SIG-M5 treated with dmso at 0.1 percent for 504 hours (cell line): Measurements from ENCODE around the gene EXOSC2.

ENCODE experiments used
- DNase-seq: peaks from one replicate; lab custom pipeline; 2025; ENCODE audit not compliant: unreplicated experiment; lab: John Stamatoyannopoulos, UW

Gene EXOSC2

DNA sequence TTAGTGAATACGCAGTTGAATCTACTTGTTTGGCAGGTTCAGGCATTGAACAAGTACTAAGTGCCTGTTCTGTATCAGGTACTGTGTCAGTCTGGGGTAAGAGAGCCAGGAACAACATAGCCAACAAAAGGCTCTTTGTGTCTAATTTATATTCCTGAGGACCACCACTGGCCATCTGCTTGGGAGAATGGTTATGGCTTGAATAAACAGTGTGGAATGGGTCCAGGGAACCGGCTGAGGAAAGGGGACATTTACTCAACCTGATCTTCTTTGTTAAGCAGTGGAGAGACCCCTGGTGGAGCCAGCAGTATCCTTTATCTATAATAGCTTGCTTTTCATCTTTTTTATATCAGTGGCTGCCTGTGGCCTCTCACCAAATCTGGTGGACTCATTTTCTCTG, 38.6 kb downstream of the EXOSC2 start:
- no peak for DNase-seq

DNA sequence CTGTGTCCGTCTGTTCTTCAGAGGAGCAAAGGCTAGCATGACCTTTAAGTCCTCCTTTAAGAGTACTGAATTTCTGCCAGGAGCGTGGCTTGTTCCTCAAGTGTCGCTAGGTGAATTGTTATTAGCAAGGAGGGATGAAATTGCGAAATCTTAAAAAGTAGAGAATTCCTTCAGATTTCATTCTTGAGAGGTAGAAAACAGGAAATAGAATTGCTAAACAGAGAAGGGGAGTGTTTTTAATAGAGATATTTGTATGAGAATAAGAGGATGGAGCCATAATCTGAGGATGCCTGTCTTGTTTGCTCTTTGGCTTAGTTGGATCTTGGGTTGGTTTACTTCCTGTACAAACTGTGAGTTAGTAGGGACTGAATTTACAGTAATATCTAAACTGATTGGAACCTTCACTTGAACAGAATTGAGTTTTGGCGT, 39.2 kb downstream of the EXOSC2 start:
- DNase-seq = no peak

DNA sequence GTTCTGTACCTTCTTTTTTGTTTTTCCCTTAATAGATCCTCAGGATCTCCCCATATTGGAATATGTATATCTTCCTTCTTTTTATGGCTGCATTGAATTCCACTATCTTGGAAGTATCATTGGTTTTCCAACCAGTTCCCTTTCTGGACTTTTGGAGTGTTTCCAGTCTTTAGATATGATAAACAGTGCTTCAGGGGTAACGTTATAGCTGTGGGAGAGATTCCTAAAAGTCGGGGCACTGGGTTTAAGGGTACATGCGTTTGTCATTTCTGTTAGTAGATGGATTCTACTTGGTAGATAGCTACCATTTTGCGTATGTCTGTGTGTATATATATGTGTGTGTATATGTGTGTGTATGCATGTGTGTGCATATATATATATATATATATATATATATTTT, 42.0 kb downstream of the EXOSC2 start:
- DNase-seq = no peak

DNA sequence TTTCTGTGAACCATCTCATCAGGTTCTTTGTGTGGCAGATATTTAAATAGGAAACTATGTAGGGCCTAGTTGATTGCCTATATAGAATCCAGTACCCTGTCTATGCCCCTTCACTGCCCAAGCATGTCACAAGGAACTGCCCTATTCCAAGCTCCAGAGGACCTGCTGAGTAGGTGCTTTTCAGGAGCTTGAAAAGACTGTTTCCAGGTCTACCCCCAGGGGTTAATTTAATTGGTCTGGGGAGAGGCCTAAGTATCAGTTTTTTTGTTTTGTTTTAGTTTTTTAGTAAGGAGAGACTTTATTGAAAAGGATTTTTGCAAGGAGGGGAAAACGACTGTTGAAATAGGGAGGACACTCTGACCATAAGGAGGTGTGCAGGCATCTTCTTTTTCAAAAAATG, 43.3 kb downstream of the EXOSC2 start:
- no peak for DNase-seq

DNA sequence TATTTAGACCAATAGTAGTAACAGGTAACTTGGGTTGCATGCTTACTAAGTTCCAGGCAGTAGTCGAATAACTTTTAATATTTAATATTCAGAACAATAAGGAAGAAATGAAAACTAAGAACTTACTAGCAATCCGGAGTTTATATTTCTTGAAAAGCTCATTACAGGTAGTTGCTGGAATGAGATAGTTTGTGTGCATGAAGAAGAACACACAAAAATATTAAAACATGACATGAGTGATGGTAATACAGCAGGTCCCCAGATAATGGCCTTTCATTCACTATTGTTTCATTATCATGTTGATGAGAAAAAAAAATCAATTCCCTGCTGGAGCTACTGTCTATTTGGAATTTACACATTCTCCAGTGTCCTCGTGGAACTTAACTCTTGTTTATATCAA, 44.7 kb downstream of the EXOSC2 start:
- no peak for DNase-seq

DNA sequence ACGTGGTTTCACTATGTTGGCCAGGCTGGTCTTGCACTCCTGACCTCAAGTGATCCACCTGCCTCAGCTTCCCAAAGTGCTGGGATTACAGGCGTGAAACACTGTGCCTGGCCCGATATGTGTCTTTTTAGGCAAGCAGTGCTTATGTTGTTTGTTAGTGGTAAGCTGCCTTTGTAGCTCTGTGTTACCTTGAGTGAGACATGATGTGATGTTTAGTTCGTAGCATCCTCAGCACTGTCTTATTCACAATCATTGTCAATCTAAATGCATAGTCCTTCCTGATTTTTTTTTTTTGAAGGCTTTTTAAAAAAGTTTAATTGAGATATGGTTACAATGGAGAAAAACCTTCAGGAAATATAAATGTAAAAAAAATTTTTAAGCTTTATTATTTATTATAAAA, 45.5 kb downstream of the EXOSC2 start:
- DNase-seq = no peak

DNA sequence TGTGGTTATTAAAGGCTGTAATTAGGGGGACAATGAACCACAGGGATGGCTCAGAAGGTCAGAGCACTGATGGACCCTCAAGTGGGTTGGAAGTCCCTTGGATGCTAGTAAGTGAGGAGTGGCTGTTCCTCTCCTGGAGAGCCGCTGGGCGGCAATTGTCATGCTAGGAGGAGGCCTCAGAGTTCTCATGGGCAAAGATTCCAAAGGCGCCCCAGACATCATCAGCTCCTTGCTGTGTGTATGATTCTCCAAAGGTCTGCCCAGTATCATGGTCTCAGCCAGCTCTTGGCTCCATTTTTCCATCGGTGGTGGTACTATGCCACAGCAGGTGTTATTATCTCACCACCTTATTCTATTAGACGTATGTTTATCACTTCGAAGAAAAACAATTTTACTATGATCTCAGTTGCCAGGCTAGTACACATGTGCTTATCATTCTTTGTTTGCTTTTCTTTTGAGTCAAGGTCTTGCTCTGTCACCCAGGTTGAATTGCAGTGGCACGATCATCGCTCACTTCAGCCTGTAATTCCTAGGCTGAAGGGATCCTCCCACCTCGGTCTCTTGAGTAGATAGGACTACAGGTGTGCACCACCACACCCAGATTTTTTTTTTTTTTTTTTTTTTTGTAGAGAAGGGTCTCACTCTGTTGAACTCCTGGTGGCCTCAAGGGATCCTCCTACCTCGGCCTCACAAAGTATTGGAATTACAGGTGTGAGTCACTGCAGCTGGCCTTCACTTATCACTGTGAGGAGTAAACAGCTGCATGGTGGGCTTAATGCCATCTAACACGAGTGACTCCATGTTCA, 46.8 kb downstream of the EXOSC2 start:
- no peak for DNase-seq

DNA sequence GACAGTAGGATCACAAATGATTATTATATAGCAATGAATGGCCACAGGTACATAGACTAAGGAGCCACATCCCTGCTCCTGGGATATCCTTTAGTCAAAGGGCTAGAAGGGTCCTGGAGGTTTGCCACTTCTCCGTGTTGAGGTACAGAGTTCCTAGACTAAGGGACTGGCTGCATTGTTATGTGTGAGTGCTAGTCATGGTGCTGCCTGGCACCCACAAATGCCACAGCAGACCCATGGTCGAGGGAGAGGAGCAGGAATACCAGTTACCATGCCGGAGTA, 47.4 kb downstream of the EXOSC2 start:
- DNase-seq = no peak

DNA sequence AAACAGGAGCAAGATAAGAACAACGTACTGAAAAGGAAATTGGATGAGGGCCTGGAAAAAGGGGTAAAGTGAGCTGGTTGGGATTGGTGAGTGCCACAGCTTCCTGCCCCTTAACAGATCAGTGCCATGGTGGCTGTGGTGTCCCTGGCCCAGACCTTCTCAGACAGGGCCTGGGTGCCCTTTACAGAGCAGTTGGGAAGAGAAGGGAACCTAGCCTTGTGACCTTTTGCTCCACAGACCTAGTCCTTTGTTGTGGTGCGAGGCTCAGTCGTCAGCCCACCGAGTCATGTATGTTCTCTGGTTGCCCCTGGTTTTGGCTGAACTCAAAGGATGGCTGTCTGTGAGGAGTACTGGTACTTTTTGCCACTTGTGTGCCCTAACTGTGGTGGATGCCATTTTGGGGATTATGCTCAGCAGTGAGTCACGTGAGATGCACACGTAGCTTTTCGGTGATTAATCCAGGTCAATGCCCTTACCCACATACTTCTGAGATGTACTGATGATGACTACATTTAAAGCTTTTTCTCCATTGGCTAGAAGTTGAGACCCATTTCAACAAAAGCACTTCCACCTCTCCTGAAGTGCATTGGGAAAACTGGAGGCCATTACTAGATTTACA, 48.4 kb downstream of the EXOSC2 start:
- DNase-seq = no peak

DNA sequence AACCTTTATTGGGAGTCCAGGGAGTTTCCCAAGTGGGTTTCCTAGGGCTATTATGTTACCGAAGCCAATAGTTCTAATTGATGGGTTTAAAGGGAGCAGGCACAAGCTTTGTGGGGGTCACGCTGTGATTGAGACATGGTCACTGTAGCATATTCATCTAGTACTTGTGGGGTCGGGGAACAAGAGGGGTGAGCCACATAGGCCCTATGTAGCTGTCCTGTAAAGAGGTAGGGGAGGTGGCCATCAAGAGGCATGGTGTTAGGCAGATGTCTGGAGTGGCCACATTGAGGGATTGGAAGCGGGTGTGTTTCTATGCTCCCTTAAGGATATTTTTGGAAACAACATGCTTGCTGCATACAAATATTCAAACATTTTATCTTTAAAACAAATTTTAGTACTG, 50.1 kb downstream of the EXOSC2 start:
- DNase-seq = no peak

DNA sequence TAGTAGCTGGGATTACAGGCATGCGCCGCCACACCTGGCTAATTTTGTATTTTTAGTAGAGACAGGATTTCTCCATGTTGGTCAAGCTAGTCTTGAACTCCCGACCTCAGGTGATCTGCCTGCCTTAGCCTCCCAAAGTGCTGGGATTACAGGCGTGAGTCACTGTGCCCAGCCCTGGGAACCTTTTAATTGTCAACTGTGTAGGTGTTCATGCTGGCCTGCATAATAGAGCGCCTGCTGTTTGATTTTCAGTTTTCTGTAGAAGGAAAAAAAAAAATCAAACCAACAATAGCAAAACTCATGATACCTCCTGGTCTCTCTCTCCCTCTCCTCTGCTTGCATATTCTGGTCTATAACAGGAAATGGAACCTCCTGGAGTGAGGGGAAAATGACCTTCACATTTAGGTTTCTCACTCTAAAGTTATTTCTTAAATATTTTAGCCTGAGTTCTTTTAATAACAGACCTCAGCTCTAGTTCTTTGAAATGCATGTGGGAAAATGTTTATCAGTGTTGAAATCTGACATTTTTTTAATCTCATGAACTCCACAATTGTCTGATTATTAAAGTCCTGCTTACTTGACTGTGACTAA, 51.7 kb downstream of the EXOSC2 start:
- no peak for DNase-seq

DNA sequence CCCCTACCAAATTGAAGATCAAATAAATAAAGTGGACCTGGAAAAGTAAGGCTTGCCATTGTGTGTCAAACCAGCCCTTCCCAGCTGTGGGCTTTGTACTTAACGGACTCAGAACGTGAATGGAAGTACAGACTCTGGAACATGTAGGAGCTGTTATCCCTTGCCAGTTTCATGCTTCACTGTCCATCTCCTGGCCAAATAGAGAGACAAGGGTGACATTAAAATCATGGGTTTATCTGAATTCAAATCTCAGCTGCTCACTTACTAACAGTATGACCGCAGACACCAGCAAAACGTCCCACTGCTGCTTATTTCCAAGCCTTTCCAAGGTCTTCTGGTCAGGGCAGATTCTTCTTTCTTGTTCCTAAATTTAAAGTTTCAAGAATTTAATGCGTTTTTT, 52.2 kb downstream of the EXOSC2 start:
- DNase-seq = no peak

DNA sequence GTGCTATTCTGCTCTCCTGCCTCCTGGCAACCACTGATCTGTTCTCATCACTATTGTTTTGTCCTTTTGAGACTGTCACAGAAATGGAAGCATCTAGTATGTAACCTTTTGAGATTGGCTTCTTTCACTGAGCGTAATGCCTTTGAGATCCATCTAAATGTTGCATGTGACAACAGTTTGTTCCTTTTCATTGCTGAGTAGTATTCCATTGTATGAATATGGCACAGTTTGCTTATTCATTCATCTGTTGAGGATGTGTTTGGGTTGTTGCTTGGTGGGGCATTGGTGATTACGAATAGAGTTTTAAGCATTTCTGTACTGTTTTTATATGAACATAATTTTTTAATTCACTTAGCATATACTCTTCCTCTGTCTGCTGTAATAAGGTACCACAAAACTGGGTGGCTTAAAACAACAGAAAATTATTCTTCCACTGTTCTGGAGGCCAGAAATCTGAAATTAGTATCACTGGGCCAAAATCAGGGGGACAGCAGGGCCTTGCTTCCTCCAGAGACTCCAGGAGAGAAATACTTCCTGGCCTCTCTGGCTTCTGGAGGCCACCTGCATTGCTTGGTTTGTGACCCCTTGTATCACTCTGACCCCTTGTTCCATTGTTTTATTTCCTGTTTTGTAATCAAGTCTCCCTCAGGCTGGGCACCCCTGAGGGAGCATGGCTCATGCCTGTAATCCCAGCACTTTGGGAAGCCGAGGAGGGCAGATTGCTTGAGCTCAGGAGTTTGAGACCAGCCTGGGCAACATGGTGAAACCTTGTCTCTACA, 53.0 kb downstream of the EXOSC2 start:
- DNase-seq = no peak

DNA sequence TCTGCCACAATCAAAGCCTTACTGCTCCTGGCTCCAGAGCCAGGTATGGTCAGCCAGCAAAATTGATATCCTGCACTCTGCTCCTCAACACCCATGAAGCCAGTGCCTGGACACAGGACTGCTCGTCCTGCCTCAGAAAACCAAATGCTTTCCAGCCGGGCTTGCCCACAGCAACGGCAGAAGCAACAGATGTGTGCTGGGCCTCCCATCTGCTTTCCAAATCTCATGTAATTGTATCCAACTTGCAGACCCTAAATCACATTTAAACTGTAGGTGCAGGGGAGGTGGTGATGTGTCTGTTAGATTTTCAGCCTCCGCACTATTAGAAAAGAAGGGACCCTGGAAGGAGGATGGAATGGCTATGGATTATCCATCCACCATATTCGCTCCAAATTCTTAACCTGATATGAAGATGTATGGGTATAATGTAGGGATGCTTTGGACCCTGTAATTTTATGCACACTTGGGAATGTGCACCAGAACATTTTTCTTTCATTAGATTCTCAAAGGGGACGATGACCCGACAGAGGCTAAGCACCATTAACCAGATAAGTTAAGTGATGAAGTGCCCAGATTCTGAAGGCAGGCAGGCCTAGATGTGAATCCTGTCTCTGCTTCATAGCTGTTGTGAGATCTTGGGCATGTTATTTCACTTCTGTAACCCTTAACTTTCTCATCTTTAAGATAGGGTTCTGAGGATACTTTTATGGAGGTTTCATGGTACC, 58.2 kb downstream of the EXOSC2 start:
- no peak for DNase-seq
